ENCODE measurements around the gene CDH4.

The CDH4 gene

DNA sequence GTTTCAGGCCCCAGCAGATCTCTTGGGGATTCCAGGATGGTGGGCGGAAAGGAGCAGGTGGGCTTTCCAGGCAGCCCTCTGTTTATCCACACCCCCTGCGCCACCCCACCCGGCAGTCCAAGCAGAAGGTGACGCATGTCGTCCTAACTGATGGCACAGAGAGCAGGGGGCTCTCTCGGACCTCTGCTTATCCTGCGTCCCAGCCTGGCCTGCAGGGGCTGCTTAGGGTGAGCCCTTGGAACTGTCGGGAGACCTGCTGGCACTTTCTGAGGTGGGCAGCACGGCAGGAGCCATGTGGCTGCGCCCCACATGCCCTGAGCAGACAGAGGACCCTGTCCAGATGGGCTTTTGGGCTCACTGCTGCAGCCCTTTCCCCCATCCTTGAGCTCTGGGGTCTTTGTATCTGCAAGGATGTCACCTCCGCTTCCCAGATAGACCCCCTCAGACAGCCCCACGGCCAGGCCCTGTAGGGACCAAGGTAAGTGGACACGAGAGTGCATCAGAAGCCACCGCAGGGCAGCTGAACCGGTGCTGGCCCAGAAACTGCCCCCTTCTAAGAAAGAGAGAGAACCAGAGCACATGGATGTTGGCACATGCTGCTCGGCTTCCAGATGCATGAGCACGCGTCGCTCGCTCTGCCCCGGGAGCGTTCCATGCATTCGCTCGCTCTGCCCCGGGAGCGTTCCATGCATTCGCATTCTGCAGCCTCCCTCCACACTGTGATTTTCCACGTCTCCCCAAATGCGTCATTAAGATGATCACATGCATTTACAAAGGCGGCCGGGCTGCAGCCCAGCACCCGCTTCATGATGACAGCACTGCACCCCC is 566.9 kb downstream of the CDH4 start:
- FAIRE-seq: no peak

DNA sequence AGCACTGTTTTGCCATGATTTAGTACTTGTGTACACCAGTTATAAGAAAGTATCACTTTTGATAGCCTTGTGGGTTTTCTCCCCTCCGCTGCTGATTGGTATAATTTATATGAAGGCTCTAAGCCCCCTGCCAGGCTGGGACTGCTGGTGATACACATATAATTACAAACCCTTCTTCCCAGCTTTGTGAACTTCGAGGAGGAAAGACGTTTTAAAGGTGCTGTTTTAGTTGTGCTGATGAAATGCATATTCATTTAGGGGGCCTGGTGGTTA is 567.4 kb downstream of the CDH4 start:
- FAIRE-seq: no peak

DNA sequence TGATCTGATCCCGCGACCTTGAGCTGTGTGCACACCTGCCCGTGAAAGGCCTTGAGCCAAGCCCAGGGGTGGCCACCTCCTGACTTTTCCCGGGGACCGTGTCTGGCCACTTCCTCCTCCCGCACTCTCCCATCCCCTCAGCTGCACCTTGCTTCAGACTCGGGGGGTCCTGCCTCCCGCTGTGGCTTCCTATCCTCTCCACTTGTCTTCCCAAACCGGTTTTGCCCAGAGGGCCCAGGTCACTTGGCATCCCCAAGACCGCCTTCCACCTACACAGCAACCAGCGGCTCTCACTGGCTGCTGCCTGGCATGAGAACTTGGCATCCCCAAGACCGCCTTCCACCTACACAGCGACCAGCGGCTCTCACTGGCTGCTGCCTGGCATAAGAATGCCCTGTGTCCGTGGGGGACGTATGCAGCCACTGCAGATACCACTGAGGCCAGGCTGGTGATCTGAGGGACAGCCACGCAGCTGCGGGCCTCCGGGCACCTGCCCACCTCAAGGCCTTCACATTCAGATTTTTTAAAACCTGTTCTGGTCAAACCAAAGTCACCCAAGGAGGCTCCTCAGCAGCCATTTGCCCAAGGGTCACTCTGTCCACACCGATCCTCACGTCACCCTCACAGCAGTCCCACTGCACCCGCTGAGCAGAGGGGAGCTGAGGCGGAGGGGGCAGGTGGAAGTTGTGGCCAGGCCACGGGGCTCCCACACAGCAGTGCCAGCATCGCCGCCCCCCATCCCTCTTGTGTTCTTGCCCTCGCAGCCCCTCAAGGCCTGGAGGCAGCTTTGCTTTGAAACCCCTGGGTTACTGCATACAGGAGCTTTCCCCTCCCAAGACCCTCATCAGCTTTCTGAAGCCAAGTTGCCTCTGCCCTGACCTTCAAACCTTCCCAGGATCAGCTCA is 568.1 kb downstream of the CDH4 start:
- FAIRE-seq: no peak

DNA sequence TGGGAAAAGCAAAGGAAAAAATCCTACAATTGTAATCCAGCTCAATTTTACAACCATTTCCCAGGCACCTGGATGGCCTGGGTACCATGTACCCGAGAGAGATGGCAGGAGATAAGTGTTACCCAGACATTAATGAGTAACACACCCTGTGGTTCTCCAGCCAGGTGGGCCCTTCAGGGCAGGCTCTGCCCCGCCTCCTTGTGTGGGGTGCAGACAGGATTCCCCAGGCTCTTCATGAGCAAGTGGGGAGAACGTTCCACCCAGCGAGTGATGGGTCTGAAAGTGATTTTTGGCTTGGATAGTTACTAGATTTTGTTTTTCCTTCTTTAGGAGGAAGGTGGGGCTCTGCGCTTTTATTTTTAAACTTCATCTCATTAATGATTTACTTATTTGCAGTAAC is 569.7 kb downstream of the CDH4 start:
- no peak for FAIRE-seq

DNA sequence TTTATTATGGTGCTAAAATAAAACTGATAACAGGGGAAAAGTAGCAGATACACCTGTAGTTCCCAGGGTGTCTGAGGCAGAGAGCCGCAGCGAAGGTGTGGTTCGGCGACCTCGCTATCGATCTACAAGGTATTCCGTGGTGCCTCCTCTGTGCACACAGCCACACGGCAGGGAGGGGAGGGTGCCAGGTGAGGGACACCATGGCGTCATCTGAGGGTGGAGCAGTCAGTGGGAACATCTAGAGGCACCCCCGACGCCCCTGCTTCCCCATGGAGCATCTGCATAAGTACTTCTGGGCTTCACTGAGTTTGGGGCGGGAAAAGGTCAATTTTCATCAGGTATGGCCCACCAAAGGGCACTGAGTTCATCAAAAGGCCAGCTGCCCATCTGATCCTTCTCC is 570.3 kb downstream of the CDH4 start:
- FAIRE-seq: no peak

DNA sequence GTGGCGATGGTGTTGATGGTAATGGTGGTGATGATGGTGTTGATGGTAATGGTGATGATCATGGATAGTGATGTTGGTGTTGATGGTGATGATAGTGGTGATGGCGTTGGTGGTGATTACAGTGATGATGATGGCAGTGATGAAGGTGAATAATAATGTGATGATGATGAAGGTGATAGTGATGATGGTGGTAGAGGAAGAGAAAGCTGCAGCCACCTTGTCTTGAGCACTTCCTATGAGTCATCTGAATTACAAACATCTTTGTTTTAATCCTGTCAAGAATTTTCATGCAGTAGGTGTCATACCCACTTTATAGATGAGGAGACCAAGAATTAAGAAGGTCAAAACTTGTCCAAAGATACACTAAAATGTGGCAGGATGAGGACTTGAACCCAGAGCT is 571.2 kb downstream of the CDH4 start:
- no peak for FAIRE-seq

DNA sequence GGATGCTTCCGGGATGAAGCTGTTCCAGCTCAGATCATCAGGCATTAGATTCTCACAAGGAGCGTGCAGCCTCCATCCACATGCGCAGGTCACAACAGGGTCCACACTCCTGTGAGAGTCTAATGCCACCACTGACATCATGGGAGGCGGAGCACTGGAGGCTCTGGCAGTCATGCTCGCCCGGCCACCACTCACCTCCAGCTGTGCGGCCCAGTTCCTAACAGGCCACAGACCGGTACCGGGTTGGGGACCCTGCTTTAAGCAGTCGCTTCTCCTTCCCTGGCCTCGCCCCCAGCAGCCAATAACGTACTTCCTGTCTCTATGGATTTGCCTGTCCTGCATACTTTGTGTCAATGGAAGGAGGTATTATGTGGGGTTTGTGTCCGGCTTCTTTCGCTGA is 576.8 kb downstream of the CDH4 start:
- no peak for FAIRE-seq

DNA sequence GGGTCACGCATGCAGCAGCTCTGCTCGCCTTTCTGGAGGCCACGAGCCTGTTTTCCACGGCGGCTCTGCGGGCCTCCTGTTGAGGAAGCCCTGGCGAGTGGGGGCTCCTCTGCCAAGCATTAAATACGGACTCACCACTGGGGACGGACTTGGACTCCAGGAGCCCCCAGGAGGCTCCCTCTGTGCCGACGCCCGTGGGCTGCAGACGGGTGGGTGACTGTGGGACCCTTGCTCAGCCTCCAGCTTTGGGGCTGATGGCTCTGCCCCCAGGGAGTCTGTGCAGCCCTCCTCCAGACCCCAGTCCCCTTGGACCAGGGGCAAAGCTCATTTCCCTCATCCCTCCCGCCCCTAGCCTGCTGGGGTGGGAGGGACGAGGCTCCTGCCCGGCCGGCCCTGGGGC is 577.5 kb downstream of the CDH4 start:
- no peak for FAIRE-seq

DNA sequence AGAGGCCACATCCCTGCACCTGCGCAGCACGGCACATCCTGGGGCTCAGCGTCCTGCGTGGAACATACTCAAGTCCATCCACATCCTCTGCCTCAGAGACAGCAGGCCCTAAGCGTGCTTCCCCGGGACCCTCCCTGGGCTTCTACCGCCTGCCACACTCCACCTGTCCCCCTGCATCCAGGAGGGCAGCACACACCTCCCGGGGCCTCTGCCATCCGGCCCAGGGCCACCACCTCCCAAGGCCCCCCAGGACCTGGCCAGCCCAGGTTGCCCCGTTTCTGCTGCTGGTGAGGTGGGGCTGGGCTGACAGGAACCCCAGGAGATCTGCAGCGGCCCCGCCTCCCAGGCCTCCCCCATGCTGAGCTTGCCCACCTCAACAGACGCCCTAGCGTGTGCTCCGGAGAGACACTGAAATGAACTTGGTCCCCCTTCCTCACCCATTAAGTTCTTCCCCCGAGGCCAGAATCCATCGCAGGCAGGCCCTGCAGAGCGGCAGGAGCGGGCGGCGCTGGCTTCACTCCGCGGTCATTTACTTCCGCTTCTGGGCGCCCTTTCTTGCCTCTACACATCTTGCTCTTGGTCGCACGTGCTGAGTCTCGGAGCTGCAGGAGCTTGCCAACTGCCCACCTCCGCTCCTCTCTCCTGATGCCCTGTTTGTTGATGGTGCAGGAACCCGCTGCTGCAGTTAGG is 578.3 kb downstream of the CDH4 start:
- FAIRE-seq: no peak

DNA sequence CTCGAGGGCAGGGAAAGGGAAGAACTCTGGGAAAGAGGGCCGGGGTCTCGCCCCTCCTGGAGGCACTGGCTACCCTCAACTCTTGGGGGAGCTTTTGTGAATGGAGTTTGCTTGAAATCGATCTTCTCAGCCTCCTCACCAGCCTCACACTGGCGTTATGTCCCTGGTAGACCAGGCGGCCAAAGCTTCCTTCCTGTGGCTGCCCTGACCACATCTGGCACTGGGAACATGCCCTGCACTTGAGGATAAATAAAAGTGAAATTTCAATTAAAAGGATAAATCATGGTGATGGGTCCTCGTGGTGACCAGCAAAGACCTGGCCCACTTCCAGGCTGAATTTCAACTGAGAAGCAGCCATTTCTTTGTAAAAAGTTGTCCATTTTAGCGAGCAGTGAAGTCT is 578.9 kb downstream of the CDH4 start:
- FAIRE-seq: no peak

DNA sequence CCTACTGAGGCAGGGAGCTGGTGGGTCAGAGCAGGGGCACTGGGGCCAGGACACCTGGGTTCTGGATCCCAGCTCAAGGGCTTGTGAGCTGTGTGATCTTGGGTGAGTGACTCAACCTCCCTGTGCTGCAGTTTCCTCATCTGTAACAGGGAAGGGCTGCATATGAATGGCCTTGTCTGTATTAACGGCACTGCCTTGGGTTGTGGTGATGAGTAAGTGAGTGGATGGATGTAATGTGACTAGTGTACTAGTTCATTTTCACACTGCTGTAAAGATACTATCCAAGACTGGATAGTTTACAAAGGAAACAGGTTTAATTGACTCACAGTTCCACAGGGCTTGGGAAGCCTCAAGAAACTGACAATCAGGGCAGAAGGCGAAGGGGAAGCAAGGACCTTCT is 580.1 kb downstream of the CDH4 start:
- FAIRE-seq: no peak

DNA sequence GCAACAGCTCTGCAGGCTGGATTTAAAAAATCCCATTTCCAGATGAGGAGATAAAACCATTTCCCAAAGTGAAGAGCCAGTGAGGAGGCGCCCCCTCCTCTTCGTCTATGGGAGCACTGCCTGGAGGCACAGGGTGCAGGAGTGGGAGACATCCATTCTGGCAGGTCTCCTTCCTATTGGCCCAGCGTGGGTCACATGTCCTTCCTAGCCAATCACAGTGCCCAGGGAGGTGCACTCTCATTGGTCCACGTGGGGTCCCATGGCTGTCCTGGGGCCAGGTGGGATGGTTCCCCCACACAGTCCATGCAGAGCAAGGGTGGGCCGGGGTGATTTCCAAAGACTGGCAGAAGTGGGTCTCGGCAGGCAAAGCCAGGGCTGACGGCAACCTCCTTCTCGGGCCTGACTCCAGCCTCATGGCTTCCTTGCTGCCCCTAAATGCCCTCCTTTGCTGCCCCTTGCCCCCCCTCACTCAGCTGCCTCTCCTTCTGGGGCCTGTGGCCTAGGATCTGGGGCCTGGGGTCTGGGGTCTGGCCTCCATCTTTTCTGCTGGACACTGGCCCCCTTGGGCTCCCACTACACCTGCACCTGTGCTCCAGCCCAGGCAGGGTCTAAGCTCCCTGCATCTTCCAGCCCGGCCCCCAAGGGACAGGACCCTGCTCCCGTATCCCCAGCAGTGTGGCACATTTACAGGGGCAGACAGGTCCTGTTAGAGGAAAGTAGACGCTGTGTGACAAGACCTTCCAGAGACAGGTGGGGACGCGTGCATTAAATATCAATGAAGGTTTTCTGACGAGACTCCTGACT is 581.9 kb downstream of the CDH4 start:
- no peak for FAIRE-seq

DNA sequence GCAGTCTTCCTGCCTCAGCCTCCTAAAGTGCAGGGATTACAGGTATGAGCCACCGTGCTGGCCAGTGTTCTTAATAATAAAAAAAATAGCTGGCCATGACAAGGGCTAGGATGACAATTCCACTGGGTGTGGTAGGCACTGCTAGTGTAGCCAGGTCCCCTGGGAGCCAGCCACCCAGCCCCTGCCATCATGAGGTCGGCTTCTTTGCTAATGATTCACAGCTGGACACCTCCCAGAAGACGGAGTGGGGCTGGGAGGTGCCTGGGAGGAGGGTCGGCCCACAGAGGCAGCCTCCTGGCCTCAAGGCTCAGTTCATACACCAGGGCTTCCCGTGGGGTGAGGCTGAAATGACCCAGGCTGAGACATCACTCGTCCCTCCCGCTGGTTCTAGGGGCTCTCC is 583.2 kb downstream of the CDH4 start:
- no peak for FAIRE-seq

DNA sequence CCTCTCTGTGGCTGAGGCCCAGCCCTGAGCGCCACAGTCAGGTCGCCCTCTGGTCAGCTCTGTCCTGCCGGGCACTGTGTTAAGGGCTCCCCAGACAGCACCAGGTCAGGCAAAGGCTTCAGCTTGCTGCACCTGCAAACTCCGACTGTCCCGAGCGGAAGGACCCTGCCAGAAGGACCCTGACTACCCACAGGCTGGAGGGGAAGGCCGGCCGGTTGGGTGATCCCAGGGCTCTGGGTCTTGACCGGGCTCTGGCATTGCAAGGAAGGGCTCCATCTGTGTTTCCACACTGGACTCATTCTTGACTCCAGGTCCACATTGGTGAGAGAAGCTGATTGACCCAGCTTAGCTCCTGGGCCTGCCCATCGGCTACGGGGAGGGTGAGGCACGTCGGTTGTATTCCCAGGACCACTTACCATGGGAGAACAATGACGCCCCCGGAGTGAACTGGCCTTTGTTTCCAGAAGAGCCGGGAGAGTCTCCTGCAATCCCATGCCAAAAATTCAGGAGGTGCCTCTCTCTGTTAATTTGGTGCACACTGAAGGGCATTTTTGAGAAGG is 583.8 kb downstream of the CDH4 start:
- FAIRE-seq: no peak

DNA sequence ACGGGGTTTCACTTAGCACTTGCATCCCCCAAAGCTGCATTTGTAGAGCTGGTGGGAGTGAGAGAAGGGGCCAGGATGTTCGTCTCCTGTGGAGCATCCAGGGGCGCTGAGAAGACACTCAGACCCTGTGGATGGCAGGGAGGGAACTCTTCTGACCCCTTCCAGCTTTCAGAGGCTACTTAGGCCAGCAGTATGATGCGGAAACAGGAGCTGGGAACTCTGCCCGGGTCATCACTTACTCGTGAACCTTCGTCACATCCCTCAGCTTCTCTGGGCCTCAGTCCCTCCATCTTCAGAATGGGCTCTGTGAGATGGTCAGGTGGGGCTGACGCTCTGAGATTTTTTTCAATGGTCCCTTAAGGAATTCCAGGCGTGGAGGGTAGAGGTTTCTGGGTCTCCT is 585.1 kb downstream of the CDH4 start:
- FAIRE-seq: no peak

DNA sequence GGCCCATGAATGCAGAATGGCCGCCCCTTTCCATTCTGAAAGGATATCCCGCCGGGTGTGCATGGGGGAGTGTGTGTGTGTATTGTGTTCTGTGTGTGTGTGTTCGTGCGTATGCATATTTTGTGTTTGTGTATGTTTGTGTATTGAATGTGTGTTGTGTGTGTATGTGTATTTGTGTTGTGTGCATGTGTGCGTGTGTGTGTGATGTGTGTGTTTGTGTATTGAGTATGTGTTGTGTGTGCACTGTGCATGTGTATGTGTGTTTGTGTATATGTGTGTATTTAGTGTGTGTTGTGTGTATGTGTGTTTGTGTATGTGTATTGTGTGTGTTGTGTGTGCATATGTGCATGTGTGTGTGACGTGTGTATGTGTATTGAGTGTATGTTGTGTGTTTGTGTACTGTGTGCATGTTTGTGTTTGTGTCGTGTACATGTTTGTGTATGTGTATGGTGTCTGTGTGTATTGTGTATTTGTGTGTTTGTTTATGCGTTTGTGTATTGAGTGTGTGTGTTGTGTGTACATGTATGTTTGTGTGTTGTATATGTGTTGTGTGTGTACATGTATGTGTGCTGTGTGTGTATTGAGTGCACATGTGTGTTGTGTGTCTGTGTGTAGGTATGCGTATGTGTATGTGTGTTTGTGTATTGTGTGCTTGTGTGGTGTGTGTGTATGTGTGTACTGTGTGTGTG is 587.3 kb downstream of the CDH4 start:
- no peak for FAIRE-seq

DNA sequence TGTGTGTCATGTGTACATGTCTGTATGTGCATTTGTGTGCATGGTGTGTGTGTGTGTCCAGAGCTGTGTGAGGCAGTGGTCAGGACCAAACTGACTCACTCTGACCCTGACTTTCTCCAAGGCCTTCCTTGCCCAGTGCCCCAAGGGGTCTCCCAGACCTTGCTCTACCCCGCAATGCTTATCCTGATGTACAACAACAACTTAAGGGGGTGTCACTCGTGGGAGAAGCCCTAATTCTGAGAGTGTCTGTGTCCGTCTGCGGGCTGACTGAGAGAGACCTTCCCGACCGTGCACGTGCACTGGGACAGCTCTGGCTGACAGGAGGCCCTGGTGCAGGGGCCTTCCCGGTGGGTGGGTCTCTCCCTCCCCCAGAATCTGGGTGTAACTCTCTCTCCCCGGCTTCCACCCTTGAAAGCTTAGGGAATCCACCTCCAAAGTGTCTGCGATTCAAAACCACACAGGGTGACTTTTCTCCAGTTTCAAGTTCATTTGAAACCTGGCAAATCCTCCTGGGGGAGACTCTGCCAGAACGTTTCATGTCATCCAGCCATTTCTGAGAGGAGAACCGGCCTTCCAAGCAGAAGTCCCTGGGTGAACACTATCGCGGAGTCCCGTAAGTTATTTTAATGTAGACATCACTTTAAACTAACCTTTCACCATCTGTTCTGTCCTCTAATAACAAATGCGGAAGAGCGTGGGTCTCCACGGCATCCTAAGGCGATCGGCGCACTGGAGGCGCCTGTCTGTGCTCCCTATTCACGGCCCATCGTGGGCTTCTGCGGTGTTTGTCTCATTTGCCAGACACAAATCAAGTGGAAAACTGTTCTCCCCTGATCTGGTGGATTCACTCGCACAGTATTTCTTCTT is 588.1 kb downstream of the CDH4 start:
- no peak for FAIRE-seq

DNA sequence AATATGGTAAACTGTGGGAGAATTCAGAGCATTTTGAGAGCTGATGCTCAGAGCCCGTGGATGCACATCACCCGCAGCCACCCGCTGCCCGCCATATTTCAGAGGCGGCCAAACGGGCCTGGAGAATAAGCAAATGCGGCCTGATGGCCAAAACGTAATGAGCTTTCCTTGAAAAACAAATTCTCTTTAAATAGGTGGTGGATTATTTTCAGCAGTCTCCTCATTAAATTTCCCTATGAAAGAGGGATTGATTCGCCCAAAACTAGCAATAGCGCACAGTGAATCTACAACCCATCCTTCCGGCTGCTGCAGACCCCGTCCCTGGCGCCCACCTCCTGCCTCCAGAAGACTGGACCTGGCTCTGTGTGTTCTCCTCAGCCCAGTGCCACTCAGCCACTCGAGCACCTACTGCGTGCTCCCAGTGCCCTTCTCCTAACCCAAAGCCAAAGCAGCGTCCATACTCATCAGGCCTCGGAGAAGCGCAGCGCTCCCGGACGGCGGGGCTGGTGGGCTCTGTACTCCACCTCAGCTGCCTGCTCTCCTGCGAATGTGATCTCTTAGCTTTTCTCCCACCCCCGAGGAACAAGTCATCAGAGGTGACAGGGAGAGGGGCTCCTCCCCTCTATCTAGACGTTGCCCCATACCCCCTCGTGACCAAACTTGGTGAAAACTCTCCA is 588.9 kb downstream of the CDH4 start:
- FAIRE-seq: no peak

DNA sequence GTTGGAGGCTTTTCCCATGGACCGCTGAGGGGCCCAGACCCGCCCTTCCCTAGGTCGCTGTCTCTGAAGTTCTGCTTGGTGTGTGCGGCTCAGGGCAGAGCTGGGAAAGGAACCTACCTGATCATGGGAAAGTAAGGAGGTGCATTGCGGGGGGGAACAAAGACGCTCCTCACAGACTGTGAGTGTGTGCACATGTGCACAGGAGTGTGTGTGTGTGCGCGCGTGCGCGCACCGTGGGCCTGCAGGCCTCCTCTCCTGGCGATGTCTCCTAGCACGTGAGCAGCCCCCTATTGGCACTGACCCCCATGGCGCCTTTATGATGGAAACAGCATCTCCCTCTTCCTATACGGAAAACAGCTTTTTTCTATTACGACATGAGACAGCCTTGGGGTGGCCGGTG is 589.5 kb downstream of the CDH4 start:
- FAIRE-seq: no peak

DNA sequence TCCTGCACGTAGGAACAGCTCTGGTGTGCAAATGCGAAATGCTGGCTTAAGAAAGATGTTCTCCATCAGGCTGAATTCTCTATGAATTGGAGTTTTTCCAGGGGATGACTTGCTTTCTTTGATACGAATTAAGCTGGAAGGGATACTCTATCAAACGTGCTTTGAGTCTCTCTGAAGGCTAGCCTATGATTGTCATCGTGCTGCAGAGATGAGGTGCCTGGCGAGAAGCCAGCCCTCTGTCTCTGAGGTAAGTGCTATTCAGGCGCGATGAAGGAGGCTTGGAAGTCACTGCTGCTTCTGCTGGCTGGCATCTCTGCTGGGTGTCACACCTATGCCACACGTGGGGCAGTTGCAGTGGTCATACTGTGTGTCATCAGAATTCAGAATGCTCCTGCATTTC is 589.9 kb downstream of the CDH4 start:
- no peak for FAIRE-seq
